Measurements from ENCODE around the gene RHOA.

DNA sequence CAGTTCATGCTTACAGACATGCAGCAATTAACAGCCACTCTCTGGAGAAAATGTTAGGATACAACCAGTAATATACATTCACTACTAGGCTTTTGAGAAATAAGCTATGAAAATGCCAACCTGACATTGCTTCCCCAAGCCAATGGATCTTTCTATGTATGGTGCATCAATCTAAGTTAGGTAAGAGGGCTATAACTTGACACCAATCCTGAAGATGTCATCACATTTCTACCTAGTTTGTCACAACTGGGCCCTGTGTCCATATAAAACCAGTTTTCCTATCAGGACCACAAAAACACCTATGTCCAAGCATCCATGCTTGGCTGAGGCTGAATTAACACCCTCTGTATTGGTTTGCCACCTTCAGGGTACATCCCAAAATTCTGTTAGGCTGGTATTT lies 39.8 kb downstream of the RHOA start:
- TF ChIP-seq POLR2A (IDR thresholded peaks at IDR 0.05) = no peak
- TF ChIP-seq CTCF (IDR thresholded peaks at IDR 0.05) = no peak
